ENCODE measurements around the gene JAK1. TPM values are rescaled to one million over a fixed set of nuclear protein-coding genes. Genes with fewer than 3 reads are reported as not detected.
A peak's percentile ranks its signal among the peaks of the same experiment; 100 is the strongest.

JAK1 gene
- total RNA-seq, 1 donor from 2014 or later = 110 TPM

DNA sequence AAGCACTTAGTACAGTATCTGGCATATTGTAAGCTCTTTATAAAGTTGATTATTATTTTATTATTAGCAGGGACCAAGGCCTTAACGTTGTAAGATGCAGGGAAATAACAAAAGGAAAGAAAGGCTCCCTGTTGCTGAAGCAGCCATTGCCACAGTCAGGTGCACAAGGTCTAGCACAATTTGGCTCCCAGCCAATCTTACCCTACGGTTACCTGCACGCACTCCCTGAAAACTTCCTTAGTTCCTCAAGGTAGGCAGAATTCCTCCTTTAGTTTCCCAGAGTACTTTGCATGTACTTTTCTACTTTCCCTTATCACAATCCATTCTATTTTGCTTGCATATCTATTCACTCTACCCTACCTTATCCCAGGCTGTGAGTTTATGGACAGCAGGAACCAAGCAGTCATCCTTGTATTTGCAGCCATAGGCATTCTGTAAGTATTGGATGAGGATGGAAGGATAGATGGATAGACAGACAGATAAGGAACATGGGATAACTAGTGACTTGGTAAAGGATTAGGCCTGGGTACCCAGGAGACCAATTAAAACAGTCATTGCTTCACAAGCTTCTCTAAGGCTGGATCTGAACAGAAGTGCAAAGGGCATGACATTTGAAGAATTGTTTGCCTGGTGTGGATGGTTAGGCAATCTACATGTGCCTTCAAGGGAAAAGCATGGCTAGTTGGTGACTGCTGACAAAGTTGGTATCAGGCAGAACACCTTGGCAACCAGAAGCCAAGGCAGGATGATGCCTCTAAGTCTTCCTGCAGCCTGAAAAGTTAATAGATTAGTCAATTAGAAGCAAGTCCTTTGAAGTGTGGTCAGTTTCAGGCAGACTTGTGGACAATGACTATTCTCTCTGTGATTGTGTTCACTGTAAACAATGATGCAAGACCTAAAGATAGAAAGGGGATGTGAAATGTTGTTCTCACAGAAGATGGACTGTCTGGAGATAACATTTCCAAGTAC lies 20.8 kb upstream of the JAK1 start:
- TF ChIP-seq, protein P1, sequence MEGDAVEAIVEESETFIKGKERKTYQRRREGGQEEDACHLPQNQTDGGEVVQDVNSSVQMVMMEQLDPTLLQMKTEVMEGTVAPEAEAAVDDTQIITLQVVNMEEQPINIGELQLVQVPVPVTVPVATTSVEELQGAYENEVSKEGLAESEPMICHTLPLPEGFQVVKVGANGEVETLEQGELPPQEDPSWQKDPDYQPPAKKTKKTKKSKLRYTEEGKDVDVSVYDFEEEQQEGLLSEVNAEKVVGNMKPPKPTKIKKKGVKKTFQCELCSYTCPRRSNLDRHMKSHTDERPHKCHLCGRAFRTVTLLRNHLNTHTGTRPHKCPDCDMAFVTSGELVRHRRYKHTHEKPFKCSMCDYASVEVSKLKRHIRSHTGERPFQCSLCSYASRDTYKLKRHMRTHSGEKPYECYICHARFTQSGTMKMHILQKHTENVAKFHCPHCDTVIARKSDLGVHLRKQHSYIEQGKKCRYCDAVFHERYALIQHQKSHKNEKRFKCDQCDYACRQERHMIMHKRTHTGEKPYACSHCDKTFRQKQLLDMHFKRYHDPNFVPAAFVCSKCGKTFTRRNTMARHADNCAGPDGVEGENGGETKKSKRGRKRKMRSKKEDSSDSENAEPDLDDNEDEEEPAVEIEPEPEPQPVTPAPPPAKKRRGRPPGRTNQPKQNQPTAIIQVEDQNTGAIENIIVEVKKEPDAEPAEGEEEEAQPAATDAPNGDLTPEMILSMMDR (conservative IDR thresholded peaks at IDR 0.05; ENCODE audit: low read depth, low read length) = no peak
- H3K4me3 ChIP-seq (ENCODE audit: low read depth, low read length) = no peak overlapping the region
- DNase-seq (ENCODE audit: low read depth) = peak; percentile 93

DNA sequence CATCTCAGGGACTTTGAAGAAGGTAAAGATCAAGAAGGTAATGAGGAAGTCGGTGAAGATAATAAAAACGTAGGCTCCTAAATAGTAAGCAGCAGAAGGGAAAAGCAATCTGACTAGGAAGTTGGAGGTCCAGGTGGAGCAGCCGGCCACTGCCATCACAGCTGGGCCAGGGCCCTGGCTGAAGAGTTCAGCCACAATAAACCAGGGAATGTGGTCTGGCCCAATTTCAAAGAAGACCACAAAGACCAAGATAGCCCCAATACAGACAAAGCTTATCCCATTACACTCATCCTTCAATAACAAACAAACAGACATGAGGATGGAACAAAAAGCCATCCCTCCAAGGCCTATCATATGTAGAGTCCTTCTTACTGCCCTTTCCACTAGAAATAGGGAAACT lies 18.4 kb upstream of the JAK1 start:
- TF ChIP-seq, protein P1 (conservative IDR thresholded peaks at IDR 0.05; ENCODE audit: low read depth, low read length) = no peak
- no peak overlapping the region for H3K4me3 ChIP-seq (ENCODE audit: low read depth, low read length)
- DNase-seq (ENCODE audit: low read depth) = no peak

DNA sequence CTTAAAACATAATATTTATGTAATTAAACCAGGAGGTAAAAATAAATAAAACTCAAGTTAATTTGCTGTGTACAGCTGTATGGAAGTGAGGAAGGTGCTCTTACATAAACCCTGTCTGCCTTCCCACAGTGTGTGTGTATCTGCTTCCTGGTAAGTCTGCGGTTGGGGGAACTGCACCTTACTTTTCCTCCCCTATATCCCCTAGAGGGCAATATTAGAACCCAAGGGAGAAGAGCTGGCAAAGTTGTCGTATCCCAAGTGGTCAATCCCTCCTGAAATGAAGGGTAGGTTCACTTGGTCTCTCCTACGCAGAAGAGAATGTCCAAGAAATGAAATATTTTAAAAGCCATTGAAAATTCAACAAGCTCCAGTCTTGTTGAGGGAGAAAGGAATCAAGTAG lies 17.8 kb upstream of the JAK1 start:
- no peak for DNase-seq (ENCODE audit: low read depth)

DNA sequence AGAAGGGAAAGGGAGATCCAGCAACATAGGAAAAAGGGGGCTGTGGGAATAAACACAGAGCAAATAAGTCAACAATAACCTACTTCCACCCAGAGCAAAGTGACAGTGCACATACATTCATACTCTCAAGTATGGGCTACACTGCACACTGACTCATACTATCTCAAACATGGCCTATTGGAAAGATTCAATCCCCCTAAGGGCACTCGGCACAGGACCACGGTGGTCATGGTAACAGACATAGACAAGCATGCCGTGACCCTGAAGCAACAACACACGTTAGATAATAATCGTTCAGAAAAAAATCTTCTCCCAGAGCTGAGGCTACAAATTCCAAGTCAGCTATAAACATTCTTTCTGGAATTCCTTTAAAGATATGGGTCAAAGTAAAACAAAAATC lies 16.8 kb upstream of the JAK1 start:
- peak; percentile 63 for DNase-seq (ENCODE audit: low read depth)
- TF ChIP-seq, protein P1 (conservative IDR thresholded peaks at IDR 0.05; ENCODE audit: low read depth, low read length) = no peak

More for the DNA sequence above, 17.8 kb upstream of the JAK1 start:
- no peak overlapping the region for H3K4me3 ChIP-seq (ENCODE audit: low read depth, low read length)
- TF ChIP-seq, protein P1 (conservative IDR thresholded peaks at IDR 0.05; ENCODE audit: low read depth, low read length) = no peak

DNA sequence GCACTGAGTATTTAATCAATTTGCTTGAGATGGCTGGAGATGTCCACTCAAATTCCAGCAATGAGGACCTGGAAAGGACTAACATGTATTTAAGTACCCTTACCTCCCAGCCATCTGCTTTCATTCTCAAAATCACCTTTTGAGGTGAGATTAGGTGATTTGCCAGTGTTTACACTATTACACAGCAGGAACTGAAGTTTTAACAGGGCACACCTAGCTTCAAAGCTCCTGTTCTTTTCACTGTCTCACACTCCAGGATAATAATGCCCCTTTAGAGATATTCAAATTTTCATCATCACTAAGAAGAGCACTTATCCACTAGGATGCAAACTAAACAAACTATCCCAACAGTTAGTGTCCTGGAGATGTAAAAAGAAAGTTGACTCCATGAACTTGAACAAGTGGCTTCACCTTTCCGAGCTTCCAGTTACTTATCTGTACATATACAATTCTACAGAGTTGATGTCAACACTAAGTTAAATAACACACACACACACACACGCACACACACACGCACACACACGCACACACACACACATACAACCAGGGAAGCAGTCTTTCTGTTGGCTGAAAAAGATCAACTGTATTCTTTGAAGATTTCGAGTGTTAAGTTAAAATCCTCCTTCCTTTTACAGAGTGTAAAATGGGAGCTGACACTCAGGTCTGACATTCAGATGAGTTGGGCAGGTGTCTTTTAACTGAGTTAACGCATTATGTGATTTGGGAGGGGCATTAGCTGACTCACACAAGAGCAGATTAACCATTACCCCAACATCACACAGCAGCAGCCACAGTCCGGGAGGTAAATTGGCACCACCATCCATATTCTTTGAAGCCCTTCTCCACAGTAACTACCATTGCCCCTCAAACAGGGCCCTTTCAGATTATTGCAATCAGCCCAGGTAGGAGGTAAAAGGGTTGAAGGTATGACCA lies 15.5 kb upstream of the JAK1 start:
- TF ChIP-seq, protein P1 (conservative IDR thresholded peaks at IDR 0.05; ENCODE audit: low read depth, low read length) = no peak
- H3K4me3 ChIP-seq (ENCODE audit: low read depth, low read length) = no peak overlapping the region
- DNase-seq (ENCODE audit: low read depth) = peak; percentile 70

More for the DNA sequence above, 16.8 kb upstream of the JAK1 start:
- H3K4me3 ChIP-seq (ENCODE audit: low read depth, low read length) = no peak overlapping the region

DNA sequence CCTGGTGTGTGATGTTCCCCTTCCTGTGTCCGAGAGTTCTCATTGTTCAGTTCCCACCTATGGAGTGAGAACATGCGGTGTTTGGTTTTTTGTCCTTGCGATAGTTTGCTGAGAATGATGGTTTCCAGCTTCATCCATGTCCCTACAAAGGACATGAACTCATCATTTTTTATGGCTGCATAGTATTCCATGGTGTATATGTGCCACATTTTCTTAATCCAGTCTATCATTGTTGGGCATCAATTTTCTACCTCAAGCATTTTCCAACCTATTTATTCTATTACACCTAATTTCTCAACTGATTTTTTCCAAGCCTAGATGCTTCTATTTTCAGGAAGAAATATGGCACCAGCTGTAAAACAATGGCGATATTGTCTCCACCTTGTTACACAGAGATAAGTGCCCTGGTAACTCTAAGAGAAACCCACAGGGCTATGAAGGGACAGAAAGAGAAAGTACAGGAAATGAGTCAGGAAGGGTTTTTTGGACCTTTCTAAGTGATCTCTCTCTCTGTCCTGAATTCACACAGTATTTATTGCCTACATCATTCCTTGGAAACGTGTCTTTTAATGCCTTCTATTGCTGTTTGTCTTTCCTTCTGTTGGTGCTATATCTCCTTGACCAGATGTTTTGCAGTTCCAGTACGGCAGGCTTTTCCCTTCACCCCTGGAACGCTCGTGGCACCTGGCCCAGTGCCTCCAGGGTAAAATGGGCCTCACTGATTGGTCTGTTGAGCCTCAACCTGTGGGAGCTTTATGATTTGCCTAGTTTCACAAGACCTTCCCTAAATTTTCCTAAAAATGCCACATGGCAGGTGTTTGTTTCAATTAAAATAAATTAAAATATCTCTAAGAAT lies 14.6 kb upstream of the JAK1 start:
- TF ChIP-seq, protein P1 (conservative IDR thresholded peaks at IDR 0.05; ENCODE audit: low read depth, low read length) = no peak
- DNase-seq (ENCODE audit: low read depth) = no peak
- H3K4me3 ChIP-seq (ENCODE audit: low read depth, low read length) = no peak overlapping the region

Measured in epithelial cell of proximal tubule (primary cell).